Peyer's patch (tissue), 4 donors: ENCODE data around the gene MT1B. TPM values are rescaled to one million over a fixed set of nuclear protein-coding genes. Genes with fewer than 3 reads are reported as not detected.
"Not testable (repeated sequence)": the region's sequence is repeated elsewhere in the genome, so short reads cannot be mapped to it uniquely, and the experiment has no call there.

Source experiments
- DNase-seq, 3 donors: peaks; one replicate each; pipeline ENCODE4 v3.0.0-alpha.2; 2017 to 2019
- H3K27ac ChIP-seq, 4 donors: fragments of 200-600 bp; sonication (generic); one replicate each; pipeline ENCODE4 v1.5.1; 2016 to 2019
- H3K27me3 ChIP-seq, 2 donors: fragments of 200-600 bp; sonication (generic); one replicate each; pipeline ENCODE4 v1.5.1; 2019
- H3K36me3 ChIP-seq, 3 donors: fragments of 200-600 bp; sonication (generic); one replicate each; pipeline ENCODE4 v1.5.1; 2016 to 2019
- H3K4me1 ChIP-seq, 4 donors: fragments of 200-600 bp; sonication (generic); one replicate each; pipeline ENCODE4 v1.5.1; 2016 to 2019
- H3K4me3 ChIP-seq, 4 donors: fragments of 200-600 bp; sonication (generic); 1 replicate in 3 of 4; 2 replicates in 1 of 4; pipeline ENCODE4 v1.5.1; 2016 to 2019; ENCODE audit warnings: mild to moderate bottlenecking in 1 of 4
- H3K9me3 ChIP-seq, 4 donors: fragments of 200-600 bp; sonication (generic); one replicate each; pipeline ENCODE4 v1.5.1; 2016 to 2019; ENCODE audit warnings: mild to moderate bottlenecking in 1 of 4
- CTCF ChIP-seq, 6 experiments: fragments of 450-650 bp in 4 of 6; fragments of 200-600 bp in 2 of 6; sonication (generic) in 1 of 6; IDR thresholded peaks; one replicate each; pipeline ENCODE4 v1.5.1; 2017 to 2019; ENCODE audit warnings: antibody characterized with exemption in 6 of 6, mild to moderate bottlenecking in 3 of 6, moderate library complexity in 1 of 6
- POLR2A ChIP-seq, 2 donors: fragments of 450-650 bp; IDR thresholded peaks; one replicate each; pipeline ENCODE4 v1.5.1; 2017; ENCODE audit warnings: antibody characterized with exemption in 2 of 2, mild to moderate bottlenecking in 2 of 2, moderate library complexity in 2 of 2
- total RNA-seq, 4 donors: library from RNA; depleted of rRNA; stranded (reverse); fragments of >200 nt; gene quantifications; one replicate each; pipeline ENCODE4 v1.1.0, GENCODE V29; 2016

Gene MT1B
- total RNA-seq, 4 donors from 2014 or later = 39.3 TPM; not detected in 3

DNA sequence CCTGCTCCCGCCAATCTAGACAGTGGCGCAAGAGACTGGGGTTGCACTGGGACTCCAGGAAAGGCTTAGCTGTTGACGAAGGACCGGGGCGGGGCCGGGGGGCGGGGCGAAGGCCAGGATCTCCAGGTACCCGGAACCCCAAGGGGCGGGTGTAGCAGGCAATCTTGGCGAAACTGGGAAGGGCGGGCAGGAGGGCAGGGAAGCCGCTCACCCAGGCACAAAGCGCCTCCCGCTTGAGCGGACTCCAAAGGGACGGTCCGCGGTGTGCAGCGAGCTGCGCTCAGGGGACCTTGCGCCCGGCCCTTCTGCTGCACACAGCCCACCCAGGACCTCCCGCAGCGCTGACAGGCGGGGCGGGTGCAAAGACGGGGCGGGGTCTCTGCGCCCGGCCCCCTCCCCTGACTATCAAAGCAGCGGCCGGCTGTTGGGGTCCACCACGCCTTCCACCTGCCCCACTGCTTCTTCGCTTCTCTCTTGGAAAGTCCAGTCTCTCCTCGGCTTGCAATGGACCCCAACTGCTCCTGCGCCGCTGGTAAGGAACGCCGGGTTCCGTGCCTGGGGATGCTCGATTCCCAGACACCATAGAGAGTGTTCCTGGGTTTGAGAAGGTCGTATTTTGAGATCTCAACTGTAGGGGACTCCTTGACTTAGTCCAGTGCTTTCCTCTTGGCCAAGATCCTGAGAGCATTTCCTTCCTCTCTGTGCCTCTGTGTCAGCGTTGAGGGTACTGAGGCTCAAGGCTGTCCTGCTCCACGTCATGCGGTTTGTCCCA lies 6.1 kb downstream of the MT1B start, which contains the start of gene MT1F:
Gene MT1F (plus strand): TSS at position 405 of the 772 bp plus-strand sequence. CDS start 100 bp downstream, at position 505.
- peak within 1 kb of the TSS; percentile 53 to 74 (median 66) for H3K4me3 ChIP-seq
- peaks cover 0 to 6% (median 0%) of the 10 kb centered on the region in 3 donors for H3K36me3 ChIP-seq
- peak; percentile 87 to 99 (median 97) for DNase-seq
- peak in 1 of 6 experiments; percentile 24 for TF ChIP-seq CTCF (IDR thresholded peaks at IDR 0.05)
- TF ChIP-seq POLR2A (IDR thresholded peaks at IDR 0.05) = peak; percentile 79 to 87
- H3K9me3 ChIP-seq = no peaks in the 10 kb centered on the region
- peak within 1 kb of the TSS; percentile 70 to 86 (median 76) for H3K27ac ChIP-seq
- no peaks in the 10 kb centered on the region for H3K27me3 ChIP-seq
- peaks cover 0 to 13% (median 2%) of the 10 kb centered on the region in 4 donors for H3K4me1 ChIP-seq

DNA sequence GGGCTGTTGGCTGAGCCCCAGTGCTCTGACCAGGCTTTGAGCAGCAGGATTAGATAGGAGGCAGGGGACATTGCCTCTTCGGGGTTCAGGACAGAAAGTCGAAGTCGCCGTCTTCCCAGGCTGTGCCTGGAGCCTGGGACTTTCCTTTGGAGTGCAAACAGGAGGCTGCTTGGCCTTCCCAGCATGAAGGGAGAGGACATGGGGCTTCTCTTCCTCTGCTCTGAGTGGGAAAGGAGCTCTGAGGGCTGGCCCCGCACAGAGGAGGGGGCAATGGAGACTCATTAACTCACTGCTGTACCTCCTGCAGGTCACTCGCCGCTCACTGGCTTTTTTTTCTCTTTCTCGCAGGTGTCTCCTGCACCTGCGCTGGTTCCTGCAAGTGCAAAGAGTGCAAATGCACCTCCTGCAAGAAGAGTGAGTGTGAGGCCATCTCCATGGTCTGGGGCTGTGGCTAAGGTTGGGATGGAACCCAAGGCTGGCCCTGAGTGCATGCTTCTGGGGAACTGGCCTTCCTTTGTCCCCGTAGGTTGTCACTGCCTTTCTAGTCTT lies 6.7 kb downstream of the MT1B start:
- TF ChIP-seq POLR2A (IDR thresholded peaks at IDR 0.05) (no peak), CTCF (IDR thresholded peaks at IDR 0.05) (no peak)
- peaks cover 0 to 18% (median 2%) of the 10 kb centered on the region in 4 donors for H3K4me1 ChIP-seq
- H3K4me3 ChIP-seq = peak overlapping the region; percentile 53 to 74 (median 66)
- DNase-seq = peak in 1 of 3 donors; percentile 68
- H3K27ac ChIP-seq = peak overlapping the region in 3 of 4 donors; percentile 74 to 86 (median 78)
- H3K36me3 ChIP-seq = peaks cover 0 to 6% (median 0%) of the 10 kb centered on the region in 3 donors
- H3K9me3 ChIP-seq = no peaks in the 10 kb centered on the region
- no peaks in the 10 kb centered on the region for H3K27me3 ChIP-seq

- TF ChIP-seq CTCF (IDR thresholded peaks at IDR 0.05) (no peak), POLR2A (IDR thresholded peaks at IDR 0.05) (no peak)
- peaks cover 0 to 6% (median 0%) of the 10 kb centered on the region in 3 donors for H3K36me3 ChIP-seq
- H3K27me3 ChIP-seq = no peaks in the 10 kb centered on the region
- DNase-seq = peak in 1 of 3 donors; percentile 25
- peaks cover 0 to 18% (median 2%) of the 10 kb centered on the region in 4 donors for H3K4me1 ChIP-seq
- H3K4me3 ChIP-seq = peak overlapping the region; percentile 5 to 44 (median 34)
- peak overlapping the region in 1 of 4 donors; percentile 46 for H3K27ac ChIP-seq
- no peaks in the 10 kb centered on the region for H3K9me3 ChIP-seq
These were observed 11.0 kb downstream of the MT1B start for GRCh38 chr16:56662357-56663354.

- Histone ChIP-seq H3K9me3 (no peaks in the 10 kb centered on the region), H3K4me1 (peaks cover 0 to 25% (median 0%) of the 10 kb centered on the region in 4 donors), H3K27me3 (no peaks in the 10 kb centered on the region), H3K27ac (no peak overlapping the region), H3K4me3 (no peak overlapping the region), H3K36me3 (peaks cover 0 to 6% (median 0%) of the 10 kb centered on the region in 3 donors)
- no peak for TF ChIP-seq POLR2A (IDR thresholded peaks at IDR 0.05)
- TF ChIP-seq CTCF (IDR thresholded peaks at IDR 0.05) = no peak
- no peak for DNase-seq
These were observed 12.8 kb downstream of the MT1B start for GRCh38 chr16:56664506-56664905.

GRCh38 chr16:56665286-56666261 lies 13.9 kb downstream of the MT1B start:
- not testable (repeated sequence) for DNase-seq, H3K27ac ChIP-seq, H3K27me3 ChIP-seq, H3K9me3 ChIP-seq, H3K36me3 ChIP-seq
- peaks cover 0 to 31% (median 0%) of the 10 kb centered on the region in 4 donors for H3K4me1 ChIP-seq
- peak overlapping the region in 1 of 4 donors; percentile 56 for H3K4me3 ChIP-seq
